Tibial artery (tissue), 4 donors: Measurements from ENCODE around the gene CFAP43.
A peak's percentile ranks its signal among the peaks of the same experiment; 100 is the strongest.

Experiments
- DNase-seq, 2 donors: peaks; one replicate each; pipeline ENCODE4 v3.0.0-alpha.2; 2019
- H3K27ac ChIP-seq, 2 donors: fragments of 200-600 bp; sonication (generic) in 1 of 2; 1 replicate in 1 of 2; 2 replicates in 1 of 2; pipeline ENCODE4 v1.5.1; 2018 to 2019; ENCODE audit warnings: mild to moderate bottlenecking in 1 of 2
- H3K27me3 ChIP-seq, 2 donors: fragments of 200-600 bp; sonication (generic) in 1 of 2; one replicate each; pipeline versions ENCODE4 v1.5.1 to v1.6.0; 2016 to 2019
- H3K36me3 ChIP-seq, 3 donors: fragments of 200-600 bp; sonication (generic) in 2 of 3; one replicate each; pipeline ENCODE4 v1.5.1; 2016 to 2019; ENCODE audit warnings: mild to moderate bottlenecking in 2 of 3
- H3K4me1 ChIP-seq, 4 donors: fragments of 200-600 bp; sonication (generic) in 2 of 4; 1 replicate in 3 of 4; 2 replicates in 1 of 4; pipeline ENCODE4 v1.5.1; 2016 to 2019
- H3K4me3 ChIP-seq, 2 donors: fragments of 200-600 bp; sonication (generic) in 1 of 2; 1 replicate in 1 of 2; 2 replicates in 1 of 2; pipeline ENCODE4 v1.5.1; 2018 to 2019; ENCODE audit warnings: mild to moderate bottlenecking in 2 of 2
- H3K9me3 ChIP-seq, 3 donors: fragments of 200-600 bp; sonication (generic) in 1 of 3; one replicate each; pipeline ENCODE4 v1.5.1; 2016 to 2019
- CTCF ChIP-seq, 2 experiments: fragments of 200-600 bp in 1 of 2; fragments of 450-650 bp in 1 of 2; IDR thresholded peaks; one replicate each; pipeline ENCODE4 v1.5.1; 2017 to 2019; ENCODE audit warnings: antibody characterized with exemption in 2 of 2, mild to moderate bottlenecking in 1 of 2, moderate library complexity in 1 of 2
- intact Hi-C: fragments of 100-400 bp; cut with DNase I; formaldehyde crosslinking; loops from one replicate; pipeline ENCODE4 v1.15.0; 2023; ENCODE audit warnings: low total_unique reads

The CFAP43 gene

GRCh38 chr10:104231784-104232612 is at the start of gene CFAP43:
Gene CFAP43, minus strand, starts transcription at chr10:104232364. Its CDS starts 118 bp downstream, at chr10:104232246.
- Histone ChIP-seq H3K27me3 (peaks cover 0 to 6% of the 10 kb centered on the region in 2 donors), H3K9me3 (no peaks in the 10 kb centered on the region), H3K4me3 (peak within 1 kb of the TSS; percentile 66 to 68), H3K27ac (peak within 1 kb of the TSS; percentile 37 to 45), H3K36me3 (no peaks in the 10 kb centered on the region), H3K4me1 (peaks cover 0 to 17% (median 10%) of the 10 kb centered on the region in 4 donors)
- peak; percentile 98 for DNase-seq
- intact Hi-C loops = no loop called here
- no peak for TF ChIP-seq CTCF (IDR thresholded peaks at IDR 0.05)

- Histone ChIP-seq H3K4me3 (no peak overlapping the region), H3K36me3 (no peaks in the 10 kb centered on the region), H3K27me3 (no peaks in the 10 kb centered on the region), H3K27ac (no peak overlapping the region), H3K9me3 (no peaks in the 10 kb centered on the region), H3K4me1 (no peaks in the 10 kb centered on the region)
- no peak for DNase-seq
- TF ChIP-seq CTCF (IDR thresholded peaks at IDR 0.05) = no peak
- intact Hi-C loops = no loop called here
These were observed 49.5 kb upstream of the CFAP43 start for GRCh38 chr10:104281694-104282093.

GRCh38 chr10:104279550-104280259 is 47.5 kb upstream of the CFAP43 start:
- Histone ChIP-seq H3K4me3 (no peak overlapping the region), H3K9me3 (no peaks in the 10 kb centered on the region), H3K27ac (no peak overlapping the region), H3K36me3 (no peaks in the 10 kb centered on the region), H3K27me3 (peaks cover 0 to 15% of the 10 kb centered on the region in 2 donors), H3K4me1 (peaks cover 0 to 5% (median 2%) of the 10 kb centered on the region in 4 donors)
- no peak for DNase-seq
- no peak for TF ChIP-seq CTCF (IDR thresholded peaks at IDR 0.05)
- intact Hi-C loops = no loop called here

- H3K9me3 ChIP-seq = no peaks in the 10 kb centered on the region
- peaks cover 0 to 19% of the 10 kb centered on the region in 2 donors for H3K27me3 ChIP-seq
- no peaks in the 10 kb centered on the region for H3K36me3 ChIP-seq
- intact Hi-C loops = no loop called here
- no peak overlapping the region for H3K4me3 ChIP-seq
- no peak overlapping the region for H3K27ac ChIP-seq
- H3K4me1 ChIP-seq = peaks cover 0 to 8% (median 4%) of the 10 kb centered on the region in 4 donors
- DNase-seq = no peak
- TF ChIP-seq CTCF (IDR thresholded peaks at IDR 0.05) = no peak
These were observed 45.6 kb upstream of the CFAP43 start for GRCh38 chr10:104277785-104278184.

- no peak for TF ChIP-seq CTCF (IDR thresholded peaks at IDR 0.05)
- H3K4me1 ChIP-seq = peaks cover 0 to 8% (median 4%) of the 10 kb centered on the region in 4 donors
- H3K27ac ChIP-seq = no peak overlapping the region
- H3K9me3 ChIP-seq = no peaks in the 10 kb centered on the region
- no peak overlapping the region for H3K4me3 ChIP-seq
- peaks cover 0 to 19% of the 10 kb centered on the region in 2 donors for H3K27me3 ChIP-seq
- intact Hi-C loops = no loop called here
- no peak for DNase-seq
- H3K36me3 ChIP-seq = no peaks in the 10 kb centered on the region
These were observed 44.0 kb upstream of the CFAP43 start for GRCh38 chr10:104276192-104276591.
